PC-3 (cell line): Measurements from ENCODE around the gene TFB1M.

Experiments
- CTCF ChIP-seq: fragments of 300-600 bp; sonication (generic); conservative IDR thresholded peaks from 2 replicates; pipeline ENCODE4 v1.5.1; 2017; ENCODE audit warnings: antibody characterized with exemption, low read depth, mild to moderate bottlenecking, low read length
- EZH2 ChIP-seq: fragments of 300-600 bp; sonication (generic); IDR thresholded peaks from one replicate; pipeline ENCODE4 v1.6.1; 2017; ENCODE audit warnings: antibody characterized with exemption, mild to moderate bottlenecking, low read length; ENCODE audit not compliant: unreplicated experiment

GRCh38 chr6:155260686-155261085 lies 53.6 kb downstream of the TFB1M start:
- no peak for TF ChIP-seq CTCF
- TF ChIP-seq EZH2: no peak
